OCI-LY7 (cell line): ENCODE measurements around the gene CACNA1H. TPM values are rescaled to one million over a fixed set of nuclear protein-coding genes. Genes with fewer than 3 reads are reported as not detected.
"Not testable (repeated sequence)": the region's sequence is repeated elsewhere in the genome, so short reads cannot be mapped to it uniquely, and the experiment has no call there.

Experiments
- BruUV-seq: library from RNA; stranded (reverse); fragments of 400-500 nt; replicated peaks from 2 replicates; lab custom pipeline; 2021; lab: Mats Ljungman, UMichigan
- CTCF ChIA-PET: fragments of 300-600 bp; sonication (Branson Sonifier 250); formaldehyde crosslinking; loops from one replicate; lab custom pipeline; 2022; ENCODE audit warnings: antibody characterized with exemption; ENCODE audit not compliant: unreplicated experiment; lab: Charles Lee
- POLR2A ChIA-PET: fragments of 300-600 bp; sonication (Branson Sonifier 250); formaldehyde crosslinking; loops from one replicate; lab custom pipeline; 2022; ENCODE audit warnings: antibody characterized with exemption; lab: Charles Lee
- DNase-seq: peaks from one replicate; pipeline ENCODE4 v3.0.0-alpha.2; 2015; ENCODE audit warnings: low spot score
- H2AFZ ChIP-seq: fragments of 200-600 bp; sonication (generic), shearing (Covaris generic); 2 replicates; pipeline ENCODE4 v1.6.1; 2014; ENCODE audit warnings: mild to moderate bottlenecking, antibody characterized with exemption, low read length, moderate library complexity
- H3K27ac ChIP-seq: fragments of 200-600 bp; sonication (generic); 2 replicates; pipeline ENCODE4 v1.5.1; 2014; ENCODE audit warnings: mixed run types, low read depth, mild to moderate bottlenecking, moderate library complexity, low read length, inconsistent platforms; ENCODE audit not compliant: poor library complexity, severe bottlenecking
- H3K36me3 ChIP-seq: fragments of 200-600 bp; sonication (generic); 2 replicates; pipeline ENCODE4 v1.6.1; 2014; ENCODE audit warnings: mild to moderate bottlenecking, antibody characterized with exemption, low read length, moderate library complexity, mixed read lengths; ENCODE audit not compliant: insufficient read depth
- H3K4me1 ChIP-seq: fragments of 200-600 bp; sonication (generic); 2 replicates; pipeline ENCODE4 v1.5.1; 2014; ENCODE audit warnings: mild to moderate bottlenecking, low read length; ENCODE audit not compliant: insufficient read depth, poor library complexity, severe bottlenecking
- H3K4me2 ChIP-seq: fragments of 200-600 bp; sonication (generic); 2 replicates; pipeline ENCODE4 v1.6.1; 2014; ENCODE audit warnings: mild to moderate bottlenecking, low read length
- H3K4me3 ChIP-seq: fragments of 200-600 bp; sonication (generic); 2 replicates; pipeline ENCODE4 v1.5.1; 2014; ENCODE audit warnings: mild to moderate bottlenecking, low read depth, low read length; ENCODE audit not compliant: poor library complexity, severe bottlenecking
- H3K79me2 ChIP-seq: fragments of 200-600 bp; sonication (generic); 2 replicates; pipeline ENCODE4 v1.6.1; 2016; ENCODE audit warnings: low read depth, mild to moderate bottlenecking, low read length, moderate library complexity, mixed read lengths; ENCODE audit not compliant: insufficient read depth
- H3K9me2 ChIP-seq: fragments of 200-600 bp; sonication (generic); 2 replicates; pipeline ENCODE4 v1.6.1; 2016; ENCODE audit warnings: mild to moderate bottlenecking, low read length, mixed read lengths; ENCODE audit not compliant: insufficient read depth
- H3K9me3 ChIP-seq: fragments of 200-600 bp; sonication (generic); 2 replicates; pipeline ENCODE4 v1.6.1; 2014; ENCODE audit warnings: mild to moderate bottlenecking, mixed run types, low read length, mixed read lengths
- H4K20me1 ChIP-seq: fragments of 200-600 bp; sonication (generic); 2 replicates; pipeline ENCODE4 v1.6.1; 2014; ENCODE audit warnings: mild to moderate bottlenecking, antibody characterized with exemption, low read length, moderate library complexity, mixed read lengths; ENCODE audit not compliant: insufficient read depth
- intact Hi-C: fragments of 100-400 bp; cut with micrococcal nuclease; formaldehyde crosslinking; loops from one replicate; pipeline ENCODE4 v1.10.0; 2022; ENCODE audit not compliant: unreplicated experiment
- total RNA-seq, 2 experiments: library from RNA; depleted of rRNA in 1 of 2; stranded (reverse); fragments of >200 nt in 1 of 2; shearing (Covaris generic) in 1 of 2; gene quantifications; 2 replicates each; pipeline ENCODE4 v1.2.3, GENCODE V29; 2014 to 2022

The CACNA1H gene
- total RNA-seq, 2 experiments from 2014 or later, result not detected

GRCh38 chr16:1226692-1227091, 73.8 kb downstream of the CACNA1H start:
- intact Hi-C loops, H3K9me2 ChIP-seq, H2AFZ ChIP-seq, H3K79me2 ChIP-seq, H3K4me2 ChIP-seq, DNase-seq, H3K9me3 ChIP-seq, H3K27ac ChIP-seq, H3K4me3 ChIP-seq, H4K20me1 ChIP-seq, POLR2A ChIA-PET, BruUV-seq, CTCF ChIA-PET, H3K4me1 ChIP-seq, H3K36me3 ChIP-seq: not testable (repeated sequence)

- H4K20me1 ChIP-seq, H3K79me2 ChIP-seq, H3K27ac ChIP-seq, BruUV-seq, H3K4me3 ChIP-seq, H3K9me3 ChIP-seq, H3K4me1 ChIP-seq, H3K36me3 ChIP-seq, H2AFZ ChIP-seq, intact Hi-C loops, H3K4me2 ChIP-seq, H3K9me2 ChIP-seq, DNase-seq, POLR2A ChIA-PET, CTCF ChIA-PET: not testable (repeated sequence)
These were observed 75.3 kb downstream of the CACNA1H start for GRCh38 chr16:1228227-1228626.

- H3K79me2 ChIP-seq, H3K4me1 ChIP-seq, intact Hi-C loops, H3K36me3 ChIP-seq, BruUV-seq, H4K20me1 ChIP-seq, POLR2A ChIA-PET, H3K4me2 ChIP-seq, H2AFZ ChIP-seq, H3K9me2 ChIP-seq, H3K27ac ChIP-seq, H3K4me3 ChIP-seq, DNase-seq, CTCF ChIA-PET, H3K9me3 ChIP-seq: not testable (repeated sequence)
These were observed 76.6 kb downstream of the CACNA1H start for GRCh38 chr16:1229476-1229875.

- H3K4me2 ChIP-seq, H4K20me1 ChIP-seq, intact Hi-C loops, H3K4me3 ChIP-seq, H3K36me3 ChIP-seq, H3K27ac ChIP-seq, H2AFZ ChIP-seq, DNase-seq, CTCF ChIA-PET, H3K4me1 ChIP-seq, H3K79me2 ChIP-seq, H3K9me3 ChIP-seq, POLR2A ChIA-PET, BruUV-seq, H3K9me2 ChIP-seq: not testable (repeated sequence)
These were observed 77.2 kb downstream of the CACNA1H start, which contains the start of gene TPSB2 for GRCh38 chr16:1230084-1230470. TPSB2 (minus strand) TSS chr16:1230184; CDS start chr16:1229951, 233 bp downstream.

GRCh38 chr16:1230471-1231212, 77.7 kb downstream of the CACNA1H start:
- H4K20me1 ChIP-seq, H3K4me3 ChIP-seq, DNase-seq, H3K27ac ChIP-seq, intact Hi-C loops, BruUV-seq, CTCF ChIA-PET, H3K4me1 ChIP-seq, H3K9me3 ChIP-seq, H3K4me2 ChIP-seq, H3K9me2 ChIP-seq, H3K36me3 ChIP-seq, H2AFZ ChIP-seq, H3K79me2 ChIP-seq: not testable (repeated sequence)
- POLR2A ChIA-PET, result interaction anchor here (0.7 kb wide), 1 partner anchor 374 kb away, joined by 5 read pairs; no protein-coding TSS in a partner anchor

GRCh38 chr16:1231301-1231700, 78.4 kb downstream of the CACNA1H start:
- H4K20me1 ChIP-seq, CTCF ChIA-PET, H3K4me1 ChIP-seq, H3K36me3 ChIP-seq, H2AFZ ChIP-seq, H3K9me3 ChIP-seq, H3K9me2 ChIP-seq, BruUV-seq, H3K4me3 ChIP-seq, H3K4me2 ChIP-seq, intact Hi-C loops, H3K27ac ChIP-seq, H3K79me2 ChIP-seq, DNase-seq: not testable (repeated sequence)
- POLR2A ChIA-PET, result interaction anchor here (0.7 kb wide), 1 partner anchor 375 kb away, joined by 5 read pairs; no protein-coding TSS in a partner anchor
